Measurements from ENCODE around the gene STON2. TPM values are rescaled to one million over a fixed set of nuclear protein-coding genes. Genes with fewer than 3 reads are reported as not detected.
A peak's percentile ranks its signal among the peaks of the same experiment; 100 is the strongest.

STON2 gene
- total and polyA plus RNA-seq, 4 donors = 3.1 to 27.6 (median 15.2) TPM

- WGBS, 2 donors = 70 to 88% methylated on average over 3 of the region's 3 CpGs
- Histone ChIP-seq H3K36me3 (ENCODE audit: control insufficient read depth in 4 of 4, insufficient read depth in 4 of 4, low read length in 4 of 4) (no peaks in the 10 kb centered on the region), H3K27me3 (ENCODE audit: control insufficient read depth in 3 of 3, insufficient read depth in 3 of 3, low read length in 2 of 3) (no peaks in the 10 kb centered on the region), H3K4me3 (no peak overlapping the region), H3K27ac (ENCODE audit: low read depth in 1 of 2, low read length in 1 of 2) (no peak overlapping the region), H3K9ac (ENCODE audit: insufficient read depth in 1 of 2, low read length in 2 of 2) (no peak overlapping the region), H3K4me1 (ENCODE audit: control insufficient read depth in 5 of 5, insufficient read depth in 5 of 5, low read length in 5 of 5) (peaks cover 0 to 19% (median 9%) of the 10 kb centered on the region in 5 donors), H3K9me3 (ENCODE audit: control insufficient read depth in 4 of 4, insufficient read depth in 3 of 4, low read length in 3 of 4) (no peaks in the 10 kb centered on the region)
- TF ChIP-seq CTCF (IDR thresholded peaks at IDR 0.05; ENCODE audit: control extremely low read depth, extremely low read depth) = no peak
- ATAC-seq (ENCODE audit: insufficient read depth, low FRiP score) = no peak
- DNase-seq = no peak
These were observed 47.1 kb upstream of the STON2 start for GRCh38 chr14:81447021-81447764.

- H3K4me3 ChIP-seq = no peak overlapping the region
- H3K36me3 ChIP-seq (ENCODE audit: control insufficient read depth in 4 of 4, insufficient read depth in 4 of 4, low read length in 4 of 4) = no peaks in the 10 kb centered on the region
- H3K27ac ChIP-seq (ENCODE audit: low read depth in 1 of 2, low read length in 1 of 2) = peak overlapping the region in 1 of 2 donors; percentile 64
- DNase-seq = peak; percentile 23 to 41 (median 38)
- H3K9ac ChIP-seq (ENCODE audit: insufficient read depth in 1 of 2, low read length in 2 of 2) = no peak overlapping the region
- H3K27me3 ChIP-seq (ENCODE audit: control insufficient read depth in 3 of 3, insufficient read depth in 3 of 3, low read length in 2 of 3) = no peaks in the 10 kb centered on the region
- WGBS, 2 donors = 81 to 88% methylated on average over 9 of the region's 9 CpGs
- H3K4me1 ChIP-seq (ENCODE audit: control insufficient read depth in 5 of 5, insufficient read depth in 5 of 5, low read length in 5 of 5) = peaks cover 0 to 19% (median 9%) of the 10 kb centered on the region in 5 donors
- no peak for TF ChIP-seq CTCF (IDR thresholded peaks at IDR 0.05; ENCODE audit: control extremely low read depth, extremely low read depth)
- H3K9me3 ChIP-seq (ENCODE audit: control insufficient read depth in 4 of 4, insufficient read depth in 3 of 4, low read length in 3 of 4) = no peaks in the 10 kb centered on the region
- ATAC-seq (ENCODE audit: insufficient read depth, low FRiP score) = no peak
These were observed 46.3 kb upstream of the STON2 start for GRCh38 chr14:81446279-81447007.

- H3K27ac ChIP-seq (ENCODE audit: low read depth in 1 of 2, low read length in 1 of 2) = no peak overlapping the region
- TF ChIP-seq CTCF (IDR thresholded peaks at IDR 0.05; ENCODE audit: control extremely low read depth, extremely low read depth) = no peak
- no peak overlapping the region for H3K4me3 ChIP-seq
- WGBS, 2 donors = 77 to 88% methylated on average over 5 of the region's 5 CpGs
- DNase-seq (no peak), ATAC-seq (ENCODE audit: insufficient read depth, low FRiP score) (no peak)
- peaks cover 0 to 4% (median 0%) of the 10 kb centered on the region in 5 donors for H3K4me1 ChIP-seq (ENCODE audit: control insufficient read depth in 5 of 5, insufficient read depth in 5 of 5, low read length in 5 of 5)
- no peaks in the 10 kb centered on the region for H3K36me3 ChIP-seq (ENCODE audit: control insufficient read depth in 4 of 4, insufficient read depth in 4 of 4, low read length in 4 of 4)
- no peak overlapping the region for H3K9ac ChIP-seq (ENCODE audit: insufficient read depth in 1 of 2, low read length in 2 of 2)
- no peaks in the 10 kb centered on the region for H3K9me3 ChIP-seq (ENCODE audit: control insufficient read depth in 4 of 4, insufficient read depth in 3 of 4, low read length in 3 of 4)
- H3K27me3 ChIP-seq (ENCODE audit: control insufficient read depth in 3 of 3, insufficient read depth in 3 of 3, low read length in 2 of 3) = peaks cover 0 to 28% (median 12%) of the 10 kb centered on the region in 3 donors
These were observed 41.6 kb upstream of the STON2 start for GRCh38 chr14:81441626-81442134.
